ENCODE data around the gene LCE1B.

Gene LCE1B

GRCh38 chr1:152861374-152861773 is 49.6 kb downstream of the LCE1B start:
- DNase-seq (ENCODE audit: low read depth), result no peak
